Liver (tissue), 9 donors: ENCODE results near the gene SORBS2. TPM values are rescaled to one million over a fixed set of nuclear protein-coding genes. Genes with fewer than 3 reads are reported as not detected.

ENCODE experiments used
- DNase-seq: peaks from one replicate; pipeline ENCODE4 v3.0.0-alpha.2; 2017; ENCODE audit warnings: low spot score
- H3K27ac ChIP-seq, 2 donors: one replicate each; pipeline ENCODE4 v1.7.0; 2013; ENCODE audit warnings: inconsistent platforms in 2 of 2, low read length in 2 of 2, control low read depth in 1 of 2, low read depth in 1 of 2, mild to moderate bottlenecking in 1 of 2
- H3K27me3 ChIP-seq, 4 donors: one replicate each; pipeline versions ENCODE4 v1.6.1 to v1.7.0; 2013; ENCODE audit warnings: low read length in 3 of 4, inconsistent platforms in 1 of 4, mild to moderate bottlenecking in 1 of 4, moderate library complexity in 1 of 4; ENCODE audit not compliant: control insufficient read depth in 4 of 4, insufficient read depth in 4 of 4
- H3K36me3 ChIP-seq, 4 donors: one replicate each; pipeline versions ENCODE4 v1.6.1 to v1.7.0; 2013; ENCODE audit warnings: low read length in 3 of 4, mild to moderate bottlenecking in 3 of 4, low read depth in 1 of 4, moderate library complexity in 1 of 4; ENCODE audit not compliant: control insufficient read depth in 4 of 4, insufficient read depth in 3 of 4
- H3K4me1 ChIP-seq, 4 donors: one replicate each; pipeline versions ENCODE4 v1.6.1 to v1.7.0; 2013; ENCODE audit warnings: low read length in 3 of 4, mild to moderate bottlenecking in 3 of 4, moderate library complexity in 1 of 4; ENCODE audit not compliant: control insufficient read depth in 4 of 4, insufficient read depth in 4 of 4
- H3K4me3 ChIP-seq, 3 donors: one replicate each; pipeline versions ENCODE4 v1.6.1 to v1.7.0; 2013; ENCODE audit warnings: low read length in 3 of 3, control low read depth in 1 of 3, low read depth in 1 of 3, mild to moderate bottlenecking in 1 of 3
- H3K9ac ChIP-seq, 2 donors: one replicate each; pipeline ENCODE4 v1.7.0; 2013; ENCODE audit warnings: low read length in 2 of 2, mild to moderate bottlenecking in 2 of 2, moderate library complexity in 2 of 2, control low read depth in 1 of 2, low read depth in 1 of 2
- H3K9me3 ChIP-seq, 4 donors: one replicate each; pipeline versions ENCODE4 v1.6.1 to v1.7.0; 2013; ENCODE audit warnings: low read length in 3 of 4; ENCODE audit not compliant: control insufficient read depth in 4 of 4
- EGR1 ChIP-seq, 2 donors: IDR thresholded peaks; 2 replicates each; pipeline ENCODE4 v1.6.1; 2016 to 2018; ENCODE audit warnings: antibody characterized with exemption in 2 of 2, low read depth in 2 of 2
- FOXA2 ChIP-seq: IDR thresholded peaks from 2 replicates; pipeline ENCODE4 v1.6.1; 2016; ENCODE audit warnings: antibody characterized with exemption
- GABPA ChIP-seq, 2 donors: IDR thresholded peaks in 1 of 2; conservative IDR thresholded peaks in 1 of 2; 2 replicates each; pipeline ENCODE4 v1.6.1; 2016; ENCODE audit warnings: antibody characterized with exemption in 2 of 2, mild to moderate bottlenecking in 1 of 2, moderate library complexity in 1 of 2
- HNF4G ChIP-seq: IDR thresholded peaks from 2 replicates; pipeline ENCODE4 v1.6.1; 2016; ENCODE audit warnings: antibody characterized with exemption
- JUND ChIP-seq, 2 donors: IDR thresholded peaks; 2 replicates each; pipeline ENCODE4 v1.6.1; 2016; ENCODE audit warnings: antibody characterized with exemption in 2 of 2
- RXRA ChIP-seq, 2 donors: IDR thresholded peaks; 2 replicates each; pipeline ENCODE4 v1.6.1; 2017 to 2018; ENCODE audit warnings: antibody characterized with exemption in 2 of 2, mild to moderate bottlenecking in 1 of 2
- SP1 ChIP-seq: IDR thresholded peaks from 2 replicates; pipeline ENCODE4 v1.6.1; 2018; ENCODE audit warnings: antibody characterized with exemption, mild to moderate bottlenecking
- TAF1 ChIP-seq: conservative IDR thresholded peaks from 2 replicates; pipeline ENCODE4 v1.6.1; 2016; ENCODE audit warnings: antibody characterized with exemption, mild to moderate bottlenecking
- YY1 ChIP-seq: IDR thresholded peaks from 2 replicates; pipeline ENCODE4 v1.6.1; 2016; ENCODE audit warnings: antibody characterized with exemption, mild to moderate bottlenecking
- WGBS: extraction: QIAGEN DNeasy Blood & Tissue Kit; methylation state at CpG from one replicate; pipeline ENCODE4 v1.1.7; 2013; 5-methylcytosine and 5-hydroxymethylcytosine counted together
- polyA plus RNA-seq, 2 donors: library from polyadenylated mRNA; stranded (reverse) in 1 of 2; unstranded in 1 of 2; fragments of 200-250 nt in 1 of 2; fragments of >200 nt in 1 of 2; fragmentation: Nextera tagmentation in 1 of 2; extraction: Ambion mirVana in 1 of 2; gene quantifications; one replicate each; pipeline versions ENCODE4 v1.2.1 to v1.2.3, GENCODE V29; 2013 to 2015
- total RNA-seq, 2 donors: library from RNA; depleted of rRNA; stranded (reverse); fragments of >200 nt; gene quantifications; one replicate each; pipeline ENCODE4 v1.2.3, GENCODE V29; 2014
- TF ChIP-seq, protein P1 (sequence below): IDR thresholded peaks from 2 replicates; pipeline ENCODE4 v1.6.1; 2016; ENCODE audit warnings: antibody characterized with exemption
- TF ChIP-seq, protein P2 (sequence below): IDR thresholded peaks from 2 replicates; pipeline ENCODE4 v1.6.1; 2016; ENCODE audit warnings: antibody characterized with exemption
- TF ChIP-seq, protein P3 (sequence below): IDR thresholded peaks from 2 replicates; pipeline ENCODE4 v1.6.1; 2016; ENCODE audit warnings: antibody characterized with exemption
- TF ChIP-seq, protein P4 (sequence below): IDR thresholded peaks from 2 replicates; pipeline ENCODE4 v1.6.1; 2016; ENCODE audit warnings: antibody characterized with exemption, mild to moderate bottlenecking
- TF ChIP-seq, protein P5 (sequence below): fragments of 150-350 bp; IDR thresholded peaks from 2 replicates; pipeline ENCODE4 v1.5.1; 2017; ENCODE audit warnings: improper control_type of control experiment, low read depth, low read length; ENCODE audit not compliant: missing input control
- donor health status: healthy.
- donor health status: healthy.
- donor health status: healthy.
- donor health status: healthy.
- donor health status: healthy.

SORBS2 gene
- total and polyA plus RNA-seq, 4 donors, result 23.3 to 136 (median 59.6) TPM

DNA sequence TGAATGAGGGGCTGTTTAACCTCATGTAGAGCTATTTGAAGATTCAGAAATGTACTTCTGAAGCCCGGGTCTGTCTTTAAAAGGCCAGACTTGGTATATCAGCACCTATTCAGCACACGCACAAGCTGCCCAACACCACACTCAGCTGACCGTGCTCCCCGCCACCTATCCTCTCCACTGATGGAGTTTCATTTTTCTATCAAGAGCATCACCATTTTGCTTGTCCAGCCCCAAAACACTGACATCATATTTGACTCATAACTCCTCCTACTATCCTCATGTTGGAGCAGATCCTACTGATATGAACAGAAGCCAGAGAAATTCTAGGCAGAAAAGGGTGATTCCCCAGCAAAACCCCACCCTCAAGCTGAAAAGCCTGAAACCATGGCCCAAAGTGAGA is 100.3 kb downstream of the SORBS2 start:
- peak overlapping the region; percentile 29 to 95 for H3K9ac ChIP-seq
- H3K27ac ChIP-seq, result peak overlapping the region; percentile 95 to 97
- no peaks in the 10 kb centered on the region for H3K36me3 ChIP-seq
- DNase-seq, result no peak
- peak in 1 of 2 donors; percentile 39 for TF ChIP-seq JUND (IDR thresholded peaks at IDR 0.05)
- TF ChIP-seq YY1, result peak; percentile 96
- no peak for TF ChIP-seq TAF1
- TF ChIP-seq, protein P1, sequence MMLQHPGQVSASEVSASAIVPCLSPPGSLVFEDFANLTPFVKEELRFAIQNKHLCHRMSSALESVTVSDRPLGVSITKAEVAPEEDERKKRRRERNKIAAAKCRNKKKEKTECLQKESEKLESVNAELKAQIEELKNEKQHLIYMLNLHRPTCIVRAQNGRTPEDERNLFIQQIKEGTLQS, result no peak
- peaks cover 7 to 55% (median 20%) of the 10 kb centered on the region in 4 donors for H3K4me1 ChIP-seq
- peak overlapping the region in 1 of 3 donors; percentile 15 for H3K4me3 ChIP-seq
- WGBS, result 45% methylated on average over 4 of the region's 4 CpGs
- H3K27me3 ChIP-seq, result no peaks in the 10 kb centered on the region
- H3K9me3 ChIP-seq, result no peaks in the 10 kb centered on the region

DNA sequence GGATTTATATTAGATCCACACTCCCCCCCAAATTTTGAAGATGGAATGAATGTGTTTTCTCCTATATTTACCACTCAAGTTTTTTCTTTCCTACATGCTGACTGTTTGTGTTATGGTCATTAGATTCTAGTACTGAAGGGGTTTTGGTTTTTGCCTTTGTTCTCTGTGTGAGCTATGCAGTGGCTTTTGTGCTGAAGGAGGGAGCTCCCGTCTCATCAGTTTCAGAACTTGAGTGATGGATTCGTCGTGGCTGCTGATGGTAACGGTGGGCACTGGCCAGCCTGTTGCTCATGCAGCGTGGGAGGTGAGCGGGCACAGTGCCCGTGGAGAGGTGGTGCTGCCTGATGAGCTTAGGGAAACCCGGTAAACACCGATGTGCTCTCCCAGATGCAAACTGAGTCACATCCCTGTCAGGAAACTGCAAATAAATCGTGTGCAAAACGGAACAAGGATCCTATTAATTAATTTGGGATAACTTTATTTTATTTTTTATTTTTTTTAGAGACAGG is 101.5 kb downstream of the SORBS2 start:
- Histone ChIP-seq H3K4me1 (peaks cover 7 to 48% (median 20%) of the 10 kb centered on the region in 4 donors), H3K27ac (peak overlapping the region; percentile 95 to 97), H3K9me3 (peaks cover 2 to 7% (median 5%) of the 10 kb centered on the region in 4 donors), H3K4me3 (no peak overlapping the region), H3K9ac (no peak overlapping the region), H3K27me3 (no peaks in the 10 kb centered on the region), H3K36me3 (peaks cover 0 to 4% (median 1%) of the 10 kb centered on the region in 4 donors)
- TF ChIP-seq, protein P2, sequence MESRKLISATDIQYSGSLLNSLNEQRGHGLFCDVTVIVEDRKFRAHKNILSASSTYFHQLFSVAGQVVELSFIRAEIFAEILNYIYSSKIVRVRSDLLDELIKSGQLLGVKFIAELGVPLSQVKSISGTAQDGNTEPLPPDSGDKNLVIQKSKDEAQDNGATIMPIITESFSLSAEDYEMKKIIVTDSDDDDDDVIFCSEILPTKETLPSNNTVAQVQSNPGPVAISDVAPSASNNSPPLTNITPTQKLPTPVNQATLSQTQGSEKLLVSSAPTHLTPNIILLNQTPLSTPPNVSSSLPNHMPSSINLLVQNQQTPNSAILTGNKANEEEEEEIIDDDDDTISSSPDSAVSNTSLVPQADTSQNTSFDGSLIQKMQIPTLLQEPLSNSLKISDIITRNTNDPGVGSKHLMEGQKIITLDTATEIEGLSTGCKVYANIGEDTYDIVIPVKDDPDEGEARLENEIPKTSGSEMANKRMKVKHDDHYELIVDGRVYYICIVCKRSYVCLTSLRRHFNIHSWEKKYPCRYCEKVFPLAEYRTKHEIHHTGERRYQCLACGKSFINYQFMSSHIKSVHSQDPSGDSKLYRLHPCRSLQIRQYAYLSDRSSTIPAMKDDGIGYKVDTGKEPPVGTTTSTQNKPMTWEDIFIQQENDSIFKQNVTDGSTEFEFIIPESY, result peak; percentile 18
- TF ChIP-seq YY1 (peak; percentile 56), EGR1 (IDR thresholded peaks at IDR 0.05; ENCODE audit: low read depth in 2 of 2) (peak; percentile 49 to 94), GABPA (IDR thresholded peaks at IDR 0.05 in 1 of 2, conservative IDR thresholded peaks at IDR 0.05 in 1 of 2) (no peak)
- TF ChIP-seq, protein P1, result no peak
- 36% methylated on average over 11 of the region's 11 CpGs for WGBS
- DNase-seq, result no peak

DNA sequence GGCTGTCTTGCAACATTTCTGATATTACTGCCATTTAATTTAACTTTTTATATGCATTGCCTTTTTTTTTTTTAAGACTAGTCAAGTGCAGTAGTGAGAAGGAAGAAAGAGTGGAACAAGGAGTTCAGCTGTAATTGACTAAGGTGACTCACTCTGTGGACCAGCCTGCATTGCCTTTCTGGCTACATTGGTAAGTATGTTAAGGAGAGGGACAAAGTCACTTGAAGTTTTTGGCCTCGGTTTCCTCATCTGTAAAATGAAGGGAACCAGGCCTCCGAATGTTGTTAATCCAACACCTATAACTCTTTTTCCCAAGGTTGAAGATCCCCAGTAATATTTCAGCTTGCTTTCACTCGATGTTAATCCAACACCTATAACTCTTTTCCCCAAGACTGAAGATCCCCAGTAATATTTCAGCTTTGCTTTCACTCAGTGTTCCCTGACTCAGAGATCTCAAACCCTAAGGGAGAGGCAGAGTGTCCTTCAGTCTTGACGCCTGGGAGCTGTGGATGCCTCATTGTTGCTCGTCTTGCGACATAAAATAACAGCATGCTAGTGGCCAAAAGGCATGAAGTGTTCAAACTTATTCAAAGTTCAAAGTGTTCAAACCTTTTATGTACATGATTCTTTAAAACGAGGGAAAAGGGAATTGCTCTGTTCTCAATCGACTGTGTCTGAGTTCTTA is 102.0 kb downstream of the SORBS2 start:
- 50% methylated on average over 8 of the region's 8 CpGs for WGBS
- H3K27ac ChIP-seq, result peak overlapping the region; percentile 95 to 97
- no peak overlapping the region for H3K9ac ChIP-seq
- H3K36me3 ChIP-seq, result peaks cover 0 to 4% (median 2%) of the 10 kb centered on the region in 4 donors
- no peak overlapping the region for H3K4me3 ChIP-seq
- H3K27me3 ChIP-seq, result no peaks in the 10 kb centered on the region
- peaks cover 7 to 46% (median 20%) of the 10 kb centered on the region in 4 donors for H3K4me1 ChIP-seq
- DNase-seq, result no peak
- peaks cover 2 to 7% (median 6%) of the 10 kb centered on the region in 4 donors for H3K9me3 ChIP-seq
- peak; percentile 13 for TF ChIP-seq FOXA2
- TF ChIP-seq, protein P3, sequence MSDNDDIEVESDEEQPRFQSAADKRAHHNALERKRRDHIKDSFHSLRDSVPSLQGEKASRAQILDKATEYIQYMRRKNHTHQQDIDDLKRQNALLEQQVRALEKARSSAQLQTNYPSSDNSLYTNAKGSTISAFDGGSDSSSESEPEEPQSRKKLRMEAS, result peak; percentile 90
- TF ChIP-seq, protein P4, sequence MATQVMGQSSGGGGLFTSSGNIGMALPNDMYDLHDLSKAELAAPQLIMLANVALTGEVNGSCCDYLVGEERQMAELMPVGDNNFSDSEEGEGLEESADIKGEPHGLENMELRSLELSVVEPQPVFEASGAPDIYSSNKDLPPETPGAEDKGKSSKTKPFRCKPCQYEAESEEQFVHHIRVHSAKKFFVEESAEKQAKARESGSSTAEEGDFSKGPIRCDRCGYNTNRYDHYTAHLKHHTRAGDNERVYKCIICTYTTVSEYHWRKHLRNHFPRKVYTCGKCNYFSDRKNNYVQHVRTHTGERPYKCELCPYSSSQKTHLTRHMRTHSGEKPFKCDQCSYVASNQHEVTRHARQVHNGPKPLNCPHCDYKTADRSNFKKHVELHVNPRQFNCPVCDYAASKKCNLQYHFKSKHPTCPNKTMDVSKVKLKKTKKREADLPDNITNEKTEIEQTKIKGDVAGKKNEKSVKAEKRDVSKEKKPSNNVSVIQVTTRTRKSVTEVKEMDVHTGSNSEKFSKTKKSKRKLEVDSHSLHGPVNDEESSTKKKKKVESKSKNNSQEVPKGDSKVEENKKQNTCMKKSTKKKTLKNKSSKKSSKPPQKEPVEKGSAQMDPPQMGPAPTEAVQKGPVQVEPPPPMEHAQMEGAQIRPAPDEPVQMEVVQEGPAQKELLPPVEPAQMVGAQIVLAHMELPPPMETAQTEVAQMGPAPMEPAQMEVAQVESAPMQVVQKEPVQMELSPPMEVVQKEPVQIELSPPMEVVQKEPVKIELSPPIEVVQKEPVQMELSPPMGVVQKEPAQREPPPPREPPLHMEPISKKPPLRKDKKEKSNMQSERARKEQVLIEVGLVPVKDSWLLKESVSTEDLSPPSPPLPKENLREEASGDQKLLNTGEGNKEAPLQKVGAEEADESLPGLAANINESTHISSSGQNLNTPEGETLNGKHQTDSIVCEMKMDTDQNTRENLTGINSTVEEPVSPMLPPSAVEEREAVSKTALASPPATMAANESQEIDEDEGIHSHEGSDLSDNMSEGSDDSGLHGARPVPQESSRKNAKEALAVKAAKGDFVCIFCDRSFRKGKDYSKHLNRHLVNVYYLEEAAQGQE, result no peak
- TF ChIP-seq SP1, result peak; percentile 32
- no peak for TF ChIP-seq GABPA (IDR thresholded peaks at IDR 0.05 in 1 of 2, conservative IDR thresholded peaks at IDR 0.05 in 1 of 2)
- peak; percentile 57 to 80 for TF ChIP-seq RXRA (IDR thresholded peaks at IDR 0.05)
- TF ChIP-seq YY1, result peak; percentile 84
- TF ChIP-seq TAF1, result no peak
- TF ChIP-seq, protein P5, sequence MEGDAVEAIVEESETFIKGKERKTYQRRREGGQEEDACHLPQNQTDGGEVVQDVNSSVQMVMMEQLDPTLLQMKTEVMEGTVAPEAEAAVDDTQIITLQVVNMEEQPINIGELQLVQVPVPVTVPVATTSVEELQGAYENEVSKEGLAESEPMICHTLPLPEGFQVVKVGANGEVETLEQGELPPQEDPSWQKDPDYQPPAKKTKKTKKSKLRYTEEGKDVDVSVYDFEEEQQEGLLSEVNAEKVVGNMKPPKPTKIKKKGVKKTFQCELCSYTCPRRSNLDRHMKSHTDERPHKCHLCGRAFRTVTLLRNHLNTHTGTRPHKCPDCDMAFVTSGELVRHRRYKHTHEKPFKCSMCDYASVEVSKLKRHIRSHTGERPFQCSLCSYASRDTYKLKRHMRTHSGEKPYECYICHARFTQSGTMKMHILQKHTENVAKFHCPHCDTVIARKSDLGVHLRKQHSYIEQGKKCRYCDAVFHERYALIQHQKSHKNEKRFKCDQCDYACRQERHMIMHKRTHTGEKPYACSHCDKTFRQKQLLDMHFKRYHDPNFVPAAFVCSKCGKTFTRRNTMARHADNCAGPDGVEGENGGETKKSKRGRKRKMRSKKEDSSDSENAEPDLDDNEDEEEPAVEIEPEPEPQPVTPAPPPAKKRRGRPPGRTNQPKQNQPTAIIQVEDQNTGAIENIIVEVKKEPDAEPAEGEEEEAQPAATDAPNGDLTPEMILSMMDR, result no peak
- TF ChIP-seq JUND (IDR thresholded peaks at IDR 0.05), result peak in 1 of 2 donors; percentile 16
- TF ChIP-seq, protein P2, result peak; percentile 62
- no peak for TF ChIP-seq HNF4G
- no peak for TF ChIP-seq EGR1 (IDR thresholded peaks at IDR 0.05; ENCODE audit: low read depth in 2 of 2)
